ENCODE measurements around the gene CTNND1. TPM values are rescaled to one million over a fixed set of nuclear protein-coding genes. Genes with fewer than 3 reads are reported as not detected.
"Not testable (repeated sequence)": the region's sequence is repeated elsewhere in the genome, so short reads cannot be mapped to it uniquely, and the experiment has no call there.

The CTNND1 gene, protein sequence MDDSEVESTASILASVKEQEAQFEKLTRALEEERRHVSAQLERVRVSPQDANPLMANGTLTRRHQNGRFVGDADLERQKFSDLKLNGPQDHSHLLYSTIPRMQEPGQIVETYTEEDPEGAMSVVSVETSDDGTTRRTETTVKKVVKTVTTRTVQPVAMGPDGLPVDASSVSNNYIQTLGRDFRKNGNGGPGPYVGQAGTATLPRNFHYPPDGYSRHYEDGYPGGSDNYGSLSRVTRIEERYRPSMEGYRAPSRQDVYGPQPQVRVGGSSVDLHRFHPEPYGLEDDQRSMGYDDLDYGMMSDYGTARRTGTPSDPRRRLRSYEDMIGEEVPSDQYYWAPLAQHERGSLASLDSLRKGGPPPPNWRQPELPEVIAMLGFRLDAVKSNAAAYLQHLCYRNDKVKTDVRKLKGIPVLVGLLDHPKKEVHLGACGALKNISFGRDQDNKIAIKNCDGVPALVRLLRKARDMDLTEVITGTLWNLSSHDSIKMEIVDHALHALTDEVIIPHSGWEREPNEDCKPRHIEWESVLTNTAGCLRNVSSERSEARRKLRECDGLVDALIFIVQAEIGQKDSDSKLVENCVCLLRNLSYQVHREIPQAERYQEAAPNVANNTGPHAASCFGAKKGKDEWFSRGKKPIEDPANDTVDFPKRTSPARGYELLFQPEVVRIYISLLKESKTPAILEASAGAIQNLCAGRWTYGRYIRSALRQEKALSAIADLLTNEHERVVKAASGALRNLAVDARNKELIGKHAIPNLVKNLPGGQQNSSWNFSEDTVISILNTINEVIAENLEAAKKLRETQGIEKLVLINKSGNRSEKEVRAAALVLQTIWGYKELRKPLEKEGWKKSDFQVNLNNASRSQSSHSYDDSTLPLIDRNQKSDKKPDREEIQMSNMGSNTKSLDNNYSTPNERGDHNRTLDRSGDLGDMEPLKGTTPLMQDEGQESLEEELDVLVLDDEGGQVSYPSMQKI
- total RNA-seq (10 to 100 TPM; 26.1 to 35.2 (median 30.1) TPM), polyA plus RNA-seq (10 to 100 TPM in 2 of 3 donors, 1 to 10 TPM in 1; 9.4 to 13.8 (median 13.7) TPM)
- long read RNA-seq, donor 1, full-length matches to known transcripts: 4 of 6 reads
- long read RNA-seq, donor 1, partial matches to known transcripts: 0 of 6 reads
- long read RNA-seq, donor 1, other reads (novel, unspliced or antisense): 2 of 6 reads
- long read RNA-seq, donor 2, full-length matches to known transcripts: 3 of 9 reads
- long read RNA-seq, donor 2, partial matches to known transcripts: 2 of 9 reads
- long read RNA-seq, donor 2, other reads (novel, unspliced or antisense): 4 of 9 reads

DNA sequence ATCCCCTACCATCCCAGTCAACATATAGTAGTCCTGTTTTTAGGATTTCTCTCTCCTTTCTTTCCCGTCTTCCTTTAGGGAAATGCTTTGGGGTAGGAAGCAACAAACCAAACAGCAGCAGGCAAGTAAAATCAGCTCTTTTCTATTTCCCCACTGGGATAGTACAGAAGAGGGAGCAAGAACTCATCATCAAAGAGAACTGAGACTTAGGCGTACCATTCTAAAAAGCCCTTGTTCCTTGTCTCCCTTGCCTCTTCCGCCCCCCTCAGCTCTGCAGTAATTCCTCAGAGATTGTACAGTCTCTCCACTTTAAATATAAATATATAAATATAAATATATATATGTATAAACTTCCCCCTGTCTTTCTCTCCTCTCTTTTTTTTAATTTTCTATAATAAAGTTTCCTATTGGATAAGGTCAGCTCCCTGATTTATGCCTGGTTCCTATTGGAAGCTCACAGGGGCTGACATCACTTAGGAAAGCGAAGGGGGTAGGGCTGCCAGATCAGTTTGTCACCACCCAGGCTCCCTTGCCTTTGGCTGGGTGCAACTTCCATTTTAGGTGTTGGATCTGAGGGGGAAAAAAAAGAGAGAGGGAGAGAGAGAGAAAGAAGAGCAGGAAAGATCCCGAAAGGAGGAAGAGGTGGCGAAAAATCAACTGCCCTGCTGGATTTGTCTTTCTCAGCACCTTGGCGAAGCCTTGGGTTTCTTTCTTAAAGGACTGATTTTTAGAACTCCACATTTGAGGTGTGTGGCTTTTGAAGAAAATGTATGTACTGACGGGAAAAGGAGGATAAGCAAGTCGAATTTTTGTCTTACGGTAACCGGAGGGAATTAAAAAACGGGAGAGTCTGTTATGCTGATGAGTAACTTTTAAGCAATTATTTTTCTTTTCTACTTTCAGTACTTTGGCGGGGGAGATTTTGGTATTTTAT lies at the start of gene CTNND1:
TSS of gene CTNND1 (plus strand) at position 502 of the 934 bp plus-strand sequence. CDS start 29,677 bp downstream, outside the sequence.
- Histone ChIP-seq H3K27ac (peak within 1 kb of the TSS; percentile 93), H3K36me3 (ENCODE audit: insufficient read depth in 1 of 2, low read depth in 1 of 2) (no peaks in the 10 kb centered on the region), H3K4me3 (peak within 1 kb of the TSS; percentile 83), H3K4me1 (peaks cover 30% of the 10 kb centered on the region), H3K9me3 (no peaks in the 10 kb centered on the region), H3K27me3 (ENCODE audit: insufficient read depth in 3 of 3, low read length in 2 of 3) (no peaks in the 10 kb centered on the region)
- DNase-seq (peak; percentile 80 to 91), ATAC-seq (peak; percentile 99 to 100 (median 100))
- WGBS, 3 donors: 3 to 9% (median 4%) methylated on average over 13 of the region's 13 CpGs
- intact Hi-C loops (cut with DNase I): loop anchor here (1.0 to 5.0 kb wide), 3 partner anchors 17 to 41 kb away; no protein-coding TSS in a partner anchor
- TF ChIP-seq, protein P1, sequence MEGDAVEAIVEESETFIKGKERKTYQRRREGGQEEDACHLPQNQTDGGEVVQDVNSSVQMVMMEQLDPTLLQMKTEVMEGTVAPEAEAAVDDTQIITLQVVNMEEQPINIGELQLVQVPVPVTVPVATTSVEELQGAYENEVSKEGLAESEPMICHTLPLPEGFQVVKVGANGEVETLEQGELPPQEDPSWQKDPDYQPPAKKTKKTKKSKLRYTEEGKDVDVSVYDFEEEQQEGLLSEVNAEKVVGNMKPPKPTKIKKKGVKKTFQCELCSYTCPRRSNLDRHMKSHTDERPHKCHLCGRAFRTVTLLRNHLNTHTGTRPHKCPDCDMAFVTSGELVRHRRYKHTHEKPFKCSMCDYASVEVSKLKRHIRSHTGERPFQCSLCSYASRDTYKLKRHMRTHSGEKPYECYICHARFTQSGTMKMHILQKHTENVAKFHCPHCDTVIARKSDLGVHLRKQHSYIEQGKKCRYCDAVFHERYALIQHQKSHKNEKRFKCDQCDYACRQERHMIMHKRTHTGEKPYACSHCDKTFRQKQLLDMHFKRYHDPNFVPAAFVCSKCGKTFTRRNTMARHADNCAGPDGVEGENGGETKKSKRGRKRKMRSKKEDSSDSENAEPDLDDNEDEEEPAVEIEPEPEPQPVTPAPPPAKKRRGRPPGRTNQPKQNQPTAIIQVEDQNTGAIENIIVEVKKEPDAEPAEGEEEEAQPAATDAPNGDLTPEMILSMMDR (IDR thresholded peaks at IDR 0.05): no peak

GRCh38 chr11:57712256-57713150 lies 49.1 kb upstream of the CTNND1 start, which contains the start of gene TMX2:
Gene TMX2, plus strand, starts transcription at chr11:57712593. Its CDS starts 26 bp downstream, at chr11:57712619.
- no peaks in the 10 kb centered on the region for H3K9me3 ChIP-seq
- ATAC-seq: peak; percentile 95 to 97 (median 96)
- TF ChIP-seq, protein P1 (IDR thresholded peaks at IDR 0.05): no peak
- H3K4me3 ChIP-seq: peak within 1 kb of the TSS; percentile 93
- 0 to 1% (median 0%) methylated on average over 51 to 53 of the region's 53 CpGs for WGBS, 3 donors
- H3K27ac ChIP-seq: peak within 1 kb of the TSS; percentile 88
- intact Hi-C loops (cut with DNase I): loop anchor here in 1 of 2 donors (1.0 to 5.0 kb wide), 2 partner anchors 29 to 45 kb away; partner anchors contain the start of genes SELENOH and ZDHHC5
- H3K4me1 ChIP-seq: peaks cover 36% of the 10 kb centered on the region
- no peaks in the 10 kb centered on the region for H3K27me3 ChIP-seq (ENCODE audit: insufficient read depth in 3 of 3, low read length in 2 of 3)
- H3K36me3 ChIP-seq (ENCODE audit: insufficient read depth in 1 of 2, low read depth in 1 of 2): peaks cover 0 to 9% of the 10 kb centered on the region in 2 donors
- DNase-seq: peak; percentile 91 to 95

DNA sequence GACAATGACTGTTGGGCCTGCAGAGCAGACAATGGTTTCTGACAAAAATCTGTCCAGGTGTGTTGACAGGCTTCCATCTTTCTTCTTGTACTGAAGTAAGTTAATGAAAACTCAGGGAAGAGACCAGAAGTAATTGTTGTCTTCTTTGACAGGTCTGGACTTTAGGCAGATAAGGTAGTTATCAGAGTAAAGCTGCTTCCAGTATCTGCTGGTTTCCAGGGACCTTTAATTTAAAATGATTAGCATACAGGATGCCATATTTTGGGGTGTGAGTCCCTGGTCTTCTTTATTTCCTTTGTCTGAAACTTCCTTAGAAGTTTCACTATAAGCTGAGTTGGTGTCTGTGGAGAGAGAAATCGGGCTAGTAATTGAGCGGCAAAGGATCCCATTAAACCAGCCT lies 47.8 kb upstream of the CTNND1 start:
- H3K27me3 ChIP-seq (ENCODE audit: insufficient read depth in 3 of 3, low read length in 2 of 3): no peaks in the 10 kb centered on the region
- intact Hi-C loops (cut with DNase I): loop anchor here in 1 of 2 donors (5.0 kb wide), 1 partner anchor 47 kb away; the partner anchor contains the start of gene ZDHHC5
- peaks cover 36% of the 10 kb centered on the region for H3K4me1 ChIP-seq
- DNase-seq (no peak), ATAC-seq (no peak)
- H3K4me3 ChIP-seq: peak overlapping the region; percentile 93
- H3K36me3 ChIP-seq (ENCODE audit: insufficient read depth in 1 of 2, low read depth in 1 of 2): peaks cover 0 to 19% of the 10 kb centered on the region in 2 donors
- no peak overlapping the region for H3K27ac ChIP-seq
- H3K9me3 ChIP-seq: no peaks in the 10 kb centered on the region
- TF ChIP-seq, protein P1 (IDR thresholded peaks at IDR 0.05): no peak
- WGBS, 3 donors: 90 to 97% (median 91%) methylated on average over 2 of the region's 2 CpGs

GRCh38 chr11:57716726-57717125 lies 44.9 kb upstream of the CTNND1 start:
- DNase-seq; ATAC-seq; H3K27ac ChIP-seq; intact Hi-C loops (cut with DNase I); H3K4me3 ChIP-seq; H3K27me3 ChIP-seq (ENCODE audit: insufficient read depth in 3 of 3, low read length in 2 of 3); H3K9me3 ChIP-seq: not testable (repeated sequence)
- peaks cover 20% of the 10 kb centered on the region for H3K4me1 ChIP-seq
- 96 to 99% (median 96%) methylated on average over 11 to 32 of the region's 34 CpGs for WGBS, 3 donors
- H3K36me3 ChIP-seq (ENCODE audit: insufficient read depth in 1 of 2, low read depth in 1 of 2): peaks cover 2 to 27% of the 10 kb centered on the region in 2 donors

All from psoas muscle (tissue), 8 donors.